ENCODE data around the gene PPARGC1A. TPM values are rescaled to one million over a fixed set of nuclear protein-coding genes. Genes with fewer than 3 reads are reported as not detected.

The PPARGC1A gene
- total and polyA plus RNA-seq, 10 of the 15 experiments (the other 5 are each of a cell fraction or from before 2014, with no cell fraction given) = 0.01 to 0.05 (median 0.04) TPM; not detected in 7

GRCh38 chr4:23916282-23916681 is 26.4 kb upstream of the PPARGC1A start (continued):
- TF ChIP-seq MEF2B (IDR thresholded peaks at IDR 0.05; ENCODE audit: partially characterized antibody, poor library complexity, severe bottlenecking) (no peak), CHD2 (IDR thresholded peaks at IDR 0.05; ENCODE audit: borderline replicate concordance, low read depth, low read length) (no peak), NKRF (conservative IDR thresholded peaks at IDR 0.05) (no peak), MAX (IDR thresholded peaks at IDR 0.05; ENCODE audit: low read depth, low read length) (no peak), E2F4 (IDR thresholded peaks at IDR 0.05; ENCODE audit: low read depth, low read length) (no peak), ZNF622 (IDR thresholded peaks at IDR 0.05) (no peak), IRF3 (IDR thresholded peaks at IDR 0.05) (no peak), NRF1 (conservative IDR thresholded peaks at IDR 0.05; ENCODE audit: low read depth, low read length) (no peak), SMARCA5 (IDR thresholded peaks at IDR 0.05) (no peak), ETV6 (conservative IDR thresholded peaks at IDR 0.05 in 1 of 2, IDR thresholded peaks at IDR 0.05 in 1 of 2; ENCODE audit: borderline replicate concordance in 1 of 2, low read depth in 1 of 2) (no peak), EP300 (IDR thresholded peaks at IDR 0.05; ENCODE audit: borderline replicate concordance in 1 of 2, control insufficient read depth in 1 of 2, low read depth in 2 of 2, low read length in 2 of 2) (no peak)
